22Rv1 (cell line): ENCODE measurements around the gene SNORC.

ENCODE experiments used
- ZFX ChIP-seq: fragments of 450-650 bp; IDR thresholded peaks from 2 replicates; pipeline ENCODE4 v1.6.1; 2017; ENCODE audit warnings: antibody characterized with exemption, borderline replicate concordance
- TF ChIP-seq, protein P1 (sequence below): fragments of 450-650 bp; IDR thresholded peaks from 2 replicates; pipeline ENCODE4 v1.5.1; 2017; ENCODE audit warnings: mild to moderate bottlenecking

DNA sequence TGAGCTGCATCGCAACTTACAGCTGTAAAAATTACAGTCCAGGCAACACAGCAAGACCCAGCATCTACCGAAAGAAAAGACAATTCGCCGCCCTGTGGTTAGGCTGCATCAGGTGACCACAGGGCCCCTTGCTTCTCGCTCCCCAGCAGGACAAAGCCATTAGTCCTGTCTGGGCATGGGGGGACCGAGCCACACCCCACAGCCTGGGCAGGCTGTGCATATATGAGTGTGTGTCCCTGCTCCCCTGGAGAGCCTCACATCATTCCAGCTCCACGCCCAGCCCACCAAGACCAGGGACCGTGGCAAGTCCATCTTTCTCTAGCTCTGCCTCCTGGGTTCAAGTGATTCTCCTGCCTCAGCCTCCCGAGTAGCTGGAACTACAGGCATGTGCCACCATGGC lies 33.9 kb downstream of the SNORC start:
- TF ChIP-seq, protein P1, sequence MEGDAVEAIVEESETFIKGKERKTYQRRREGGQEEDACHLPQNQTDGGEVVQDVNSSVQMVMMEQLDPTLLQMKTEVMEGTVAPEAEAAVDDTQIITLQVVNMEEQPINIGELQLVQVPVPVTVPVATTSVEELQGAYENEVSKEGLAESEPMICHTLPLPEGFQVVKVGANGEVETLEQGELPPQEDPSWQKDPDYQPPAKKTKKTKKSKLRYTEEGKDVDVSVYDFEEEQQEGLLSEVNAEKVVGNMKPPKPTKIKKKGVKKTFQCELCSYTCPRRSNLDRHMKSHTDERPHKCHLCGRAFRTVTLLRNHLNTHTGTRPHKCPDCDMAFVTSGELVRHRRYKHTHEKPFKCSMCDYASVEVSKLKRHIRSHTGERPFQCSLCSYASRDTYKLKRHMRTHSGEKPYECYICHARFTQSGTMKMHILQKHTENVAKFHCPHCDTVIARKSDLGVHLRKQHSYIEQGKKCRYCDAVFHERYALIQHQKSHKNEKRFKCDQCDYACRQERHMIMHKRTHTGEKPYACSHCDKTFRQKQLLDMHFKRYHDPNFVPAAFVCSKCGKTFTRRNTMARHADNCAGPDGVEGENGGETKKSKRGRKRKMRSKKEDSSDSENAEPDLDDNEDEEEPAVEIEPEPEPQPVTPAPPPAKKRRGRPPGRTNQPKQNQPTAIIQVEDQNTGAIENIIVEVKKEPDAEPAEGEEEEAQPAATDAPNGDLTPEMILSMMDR, result no peak
- no peak for TF ChIP-seq ZFX
